H9 (cell line): ENCODE data around the gene WFIKKN2. TPM values are rescaled to one million over a fixed set of nuclear protein-coding genes. Genes with fewer than 3 reads are reported as not detected.

ENCODE experiments used
- DNase-seq: peaks from one replicate; pipeline ENCODE4 v3.0.0-alpha.2; 2017
- H2AFZ ChIP-seq: one replicate; pipeline ENCODE4 v1.6.1; 2013; ENCODE audit warnings: mild to moderate bottlenecking, low read length, control low read depth, moderate library complexity
- H2AK5ac ChIP-seq: 2 replicates; pipeline ENCODE4 v1.6.1; 2013; ENCODE audit warnings: low read length, control low read depth, mixed read lengths; ENCODE audit not compliant: insufficient read length
- H2BK120ac ChIP-seq: one replicate; pipeline ENCODE4 v1.6.1; 2013; ENCODE audit warnings: low read depth, mild to moderate bottlenecking, low read length, control low read depth, inconsistent platforms; ENCODE audit not compliant: poor library complexity, severe bottlenecking
- H2BK12ac ChIP-seq: 2 replicates; pipeline ENCODE4 v1.6.1; 2013; ENCODE audit warnings: low read length, control low read depth, mixed read lengths, low read depth; ENCODE audit not compliant: insufficient read length
- H2BK15ac ChIP-seq: 2 replicates; pipeline ENCODE4 v1.6.1; 2013; ENCODE audit warnings: low read depth, low read length, control low read depth
- H2BK20ac ChIP-seq: one replicate; pipeline ENCODE4 v1.6.1; 2013; ENCODE audit warnings: low read depth, mild to moderate bottlenecking, low read length, control low read depth, inconsistent platforms; ENCODE audit not compliant: poor library complexity, severe bottlenecking
- H2BK5ac ChIP-seq: 2 replicates; pipeline ENCODE4 v1.6.1; 2013; ENCODE audit warnings: low read length, control low read depth, mixed read lengths; ENCODE audit not compliant: insufficient read length
- H3K14ac ChIP-seq: 2 replicates; pipeline ENCODE4 v1.6.1; 2013; ENCODE audit warnings: low read length, control low read depth; ENCODE audit not compliant: insufficient read depth
- H3K18ac ChIP-seq: 2 replicates; pipeline ENCODE4 v1.6.1; 2013; ENCODE audit warnings: low read depth, mild to moderate bottlenecking, mixed read lengths, low read length, control low read depth; ENCODE audit not compliant: insufficient read length
- H3K23ac ChIP-seq: 2 replicates; pipeline ENCODE4 v1.6.1; 2013; ENCODE audit warnings: low read length, control low read depth, mixed read lengths, low read depth; ENCODE audit not compliant: insufficient read length
- H3K23me2 ChIP-seq: 2 replicates; pipeline ENCODE4 v1.6.1; 2013; ENCODE audit warnings: low read depth, mild to moderate bottlenecking, mixed read lengths, low read length, control low read depth; ENCODE audit not compliant: insufficient read length, poor library complexity, severe bottlenecking
- H3K27ac ChIP-seq: 2 replicates; pipeline ENCODE4 v1.5.1; 2013; ENCODE audit warnings: low read length, control low read depth, mixed read lengths, low read depth; ENCODE audit not compliant: insufficient read length
- H3K27me3 ChIP-seq: 2 replicates; pipeline ENCODE4 v1.6.1; 2013; ENCODE audit warnings: low read length, control low read depth, inconsistent platforms; ENCODE audit not compliant: insufficient read depth
- H3K4ac ChIP-seq: 2 replicates; pipeline ENCODE4 v1.6.1; 2013; ENCODE audit warnings: low read depth, mild to moderate bottlenecking, control low read depth, inconsistent platforms, low read length, moderate library complexity
- H3K4me1 ChIP-seq: 2 replicates; pipeline ENCODE4 v1.6.1; 2013; ENCODE audit warnings: low read length, control low read depth, inconsistent platforms; ENCODE audit not compliant: insufficient read depth
- H3K4me2 ChIP-seq: 2 replicates; pipeline ENCODE4 v1.6.1; 2013; ENCODE audit warnings: low read length, control low read depth, mixed read lengths; ENCODE audit not compliant: insufficient read length, insufficient read depth
- H3K56ac ChIP-seq: 2 replicates; pipeline ENCODE4 v1.6.1; 2013; ENCODE audit warnings: low read depth, mild to moderate bottlenecking, mixed read lengths, low read length, control low read depth; ENCODE audit not compliant: insufficient read length
- H3K79me1 ChIP-seq: 2 replicates; pipeline ENCODE4 v1.6.1; 2013; ENCODE audit warnings: low read depth, mild to moderate bottlenecking, moderate library complexity, low read length, control low read depth, inconsistent platforms; ENCODE audit not compliant: insufficient read depth, poor library complexity, severe bottlenecking
- H3K79me2 ChIP-seq: 2 replicates; pipeline ENCODE4 v1.6.1; 2013; ENCODE audit warnings: low read length, control low read depth, inconsistent platforms; ENCODE audit not compliant: insufficient read depth
- H3K9ac ChIP-seq: 2 replicates; pipeline ENCODE4 v1.6.1; 2013; ENCODE audit warnings: low read length, control low read depth, mixed read lengths; ENCODE audit not compliant: insufficient read length; ENCODE audit errors: extremely low read depth
- H3K9me3 ChIP-seq: one replicate; pipeline ENCODE4 v1.6.1; 2013; ENCODE audit warnings: low read depth, low read length, inconsistent platforms; ENCODE audit not compliant: control insufficient read depth
- H3T11ph ChIP-seq: one replicate; pipeline ENCODE4 v1.6.1; 2013; ENCODE audit warnings: mild to moderate bottlenecking, low read length, control low read depth, inconsistent platforms
- H4K20me1 ChIP-seq: one replicate; pipeline ENCODE4 v1.6.1; 2013; ENCODE audit not compliant: control insufficient read depth, insufficient read length, insufficient read depth
- H4K5ac ChIP-seq: 2 replicates; pipeline ENCODE4 v1.6.1; 2013; ENCODE audit warnings: low read depth, mild to moderate bottlenecking, mixed read lengths, low read length, control low read depth; ENCODE audit not compliant: insufficient read length
- H4K8ac ChIP-seq: replicated peaks from 2 replicates; pipeline ENCODE4 v1.6.1; 2013; ENCODE audit warnings: low read length, control low read depth, mixed read lengths, low read depth; ENCODE audit not compliant: insufficient read length
- H4K91ac ChIP-seq: 2 replicates; pipeline ENCODE4 v1.6.1; 2013; ENCODE audit warnings: low read depth, mild to moderate bottlenecking, moderate library complexity, mixed read lengths, low read length, control low read depth; ENCODE audit not compliant: insufficient read length
- H3K27ac Mint-ChIP-seq, 3 experiments: 2 replicates in 2 of 3; 3 replicates in 1 of 3; pipeline ENCODE4 v1.8.0; 2020 to 2021; ENCODE audit warnings: mixed read lengths in 3 of 3, mild to moderate bottlenecking in 1 of 3, moderate library complexity in 1 of 3
- H3K27me3 Mint-ChIP-seq: 2 replicates; pipeline ENCODE4 v1.8.0; 2021; ENCODE audit warnings: low read depth, mild to moderate bottlenecking, moderate library complexity, mixed read lengths
- H3K36me3 Mint-ChIP-seq, 3 experiments: 2 replicates in 2 of 3; 3 replicates in 1 of 3; pipeline ENCODE4 v1.8.0; 2020 to 2021; ENCODE audit warnings: low read depth in 3 of 3, mixed read lengths in 3 of 3; ENCODE audit not compliant: insufficient read depth in 1 of 3
- H3K4me1 Mint-ChIP-seq, 2 experiments: 2 replicates each; pipeline ENCODE4 v1.8.0; 2020; ENCODE audit warnings: mixed read lengths in 2 of 2
- H3K4me3 Mint-ChIP-seq, 2 experiments: 2 replicates in 1 of 2; 3 replicates in 1 of 2; pipeline ENCODE4 v1.8.0; 2020 to 2021; ENCODE audit warnings: mild to moderate bottlenecking in 2 of 2, mixed read lengths in 2 of 2, moderate library complexity in 1 of 2
- H3K9me3 Mint-ChIP-seq, 2 experiments: 2 replicates in 1 of 2; 3 replicates in 1 of 2; pipeline ENCODE4 v1.8.0; 2020; ENCODE audit warnings: mild to moderate bottlenecking in 2 of 2, mixed read lengths in 2 of 2, moderate library complexity in 1 of 2
- WGBS: extraction: QIAGEN DNeasy Blood & Tissue Kit; methylation state at CpG from one replicate; pipeline ENCODE4 v1.1.7; 2013; ENCODE audit warnings: missing lambda C conversion rate, low lambda C conversion rate, mixed read lengths; ENCODE audit not compliant: insufficient read length; ENCODE audit errors: extremely low coverage; 5-methylcytosine and 5-hydroxymethylcytosine counted together
- total RNA-seq: library from RNA; stranded (reverse); gene quantifications from 2 replicates; pipeline ENCODE4 v1.2.1, GENCODE V29; 2021
- TF ChIP-seq, protein P1 (sequence below): fragments of 200-600 bp; sonication (generic); conservative IDR thresholded peaks from 3 replicates; pipeline ENCODE4 v1.8.0; 2021; ENCODE audit warnings: antibody characterized with exemption, mild to moderate bottlenecking

The WFIKKN2 gene
- total RNA-seq, 1 experiment from 2014 or later, result 1.1 TPM

DNA sequence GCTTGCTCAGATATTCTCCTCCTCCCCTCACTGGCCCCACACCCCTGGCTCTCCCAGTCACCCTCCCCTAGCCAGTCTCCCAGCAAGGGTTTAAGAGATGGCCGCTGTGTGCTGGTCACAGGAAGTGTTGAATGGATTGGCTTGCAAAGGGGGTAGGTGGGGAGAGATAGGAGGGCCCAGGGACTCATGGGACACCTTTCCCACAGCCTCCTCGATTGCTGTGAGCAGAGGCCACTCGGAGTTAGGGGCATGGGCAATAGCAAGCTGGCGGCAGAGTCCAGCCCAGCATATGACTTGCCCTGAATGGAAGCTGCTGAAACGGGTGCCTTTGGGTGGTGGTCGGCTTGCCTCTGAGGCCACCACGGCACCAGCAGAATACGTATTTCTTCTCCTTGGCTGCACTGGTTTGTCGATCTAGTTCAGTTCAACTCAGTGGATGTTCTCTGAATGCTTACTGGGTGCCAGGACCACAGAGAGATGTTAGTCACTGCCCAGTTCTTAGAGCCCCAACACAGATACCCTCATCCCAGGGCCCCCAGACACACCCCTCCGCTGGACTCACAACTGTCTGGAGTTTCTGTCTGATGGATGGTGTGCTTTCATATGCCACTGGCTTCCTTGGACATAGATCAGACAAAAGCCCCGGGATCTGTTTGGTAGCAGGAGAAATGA is 6.0 kb downstream of the WFIKKN2 start:
- no peaks in the 10 kb centered on the region for H3K9me3 Mint-ChIP-seq
- no peak overlapping the region for H3K56ac ChIP-seq
- H4K8ac ChIP-seq, result no peak overlapping the region
- no peak overlapping the region for H2AK5ac ChIP-seq
- no peak overlapping the region for H2BK12ac ChIP-seq
- H3K27ac Mint-ChIP-seq, result peak overlapping the region in 2 of 3 experiments; percentile 24 to 51; a peak in 2 of 7 replicates
- no peaks in the 10 kb centered on the region for H4K20me1 ChIP-seq
- H2BK20ac ChIP-seq, result no peak overlapping the region
- no peak overlapping the region for H3K23ac ChIP-seq
- H3K4me1 Mint-ChIP-seq, result peaks cover 30 to 37% of the 10 kb centered on the region in 2 experiments
- H3T11ph ChIP-seq, result no peak overlapping the region
- no peak overlapping the region for H2BK5ac ChIP-seq
- H3K27me3 ChIP-seq, result no peaks in the 10 kb centered on the region
- no peaks in the 10 kb centered on the region for H3K79me2 ChIP-seq
- H3K79me1 ChIP-seq, result no peaks in the 10 kb centered on the region
- H3K4me3 Mint-ChIP-seq, result no peak overlapping the region; a peak in 1 of 5 replicates
- no peak overlapping the region for H3K27ac ChIP-seq
- no peak overlapping the region for H4K5ac ChIP-seq
- no peaks in the 10 kb centered on the region for H3K27me3 Mint-ChIP-seq
- H3K4me1 ChIP-seq, result no peaks in the 10 kb centered on the region
- H3K9me3 ChIP-seq, result no peaks in the 10 kb centered on the region
- no peak overlapping the region for H2BK120ac ChIP-seq
- no peaks in the 10 kb centered on the region for H3K23me2 ChIP-seq
- H3K4ac ChIP-seq, result no peak overlapping the region
- no peak overlapping the region for H3K9ac ChIP-seq
- H3K18ac ChIP-seq, result no peak overlapping the region
- peak; percentile 28 for DNase-seq
- H3K14ac ChIP-seq, result no peak overlapping the region
- no CpG with 5 or more reads among the region's 11 CpGs for WGBS
- no peak overlapping the region for H2BK15ac ChIP-seq
- H4K91ac ChIP-seq, result no peak overlapping the region
- no peak overlapping the region for H2AFZ ChIP-seq
- no peaks in the 10 kb centered on the region for H3K36me3 Mint-ChIP-seq
- no peak overlapping the region for H3K4me2 ChIP-seq
- TF ChIP-seq, protein P1, sequence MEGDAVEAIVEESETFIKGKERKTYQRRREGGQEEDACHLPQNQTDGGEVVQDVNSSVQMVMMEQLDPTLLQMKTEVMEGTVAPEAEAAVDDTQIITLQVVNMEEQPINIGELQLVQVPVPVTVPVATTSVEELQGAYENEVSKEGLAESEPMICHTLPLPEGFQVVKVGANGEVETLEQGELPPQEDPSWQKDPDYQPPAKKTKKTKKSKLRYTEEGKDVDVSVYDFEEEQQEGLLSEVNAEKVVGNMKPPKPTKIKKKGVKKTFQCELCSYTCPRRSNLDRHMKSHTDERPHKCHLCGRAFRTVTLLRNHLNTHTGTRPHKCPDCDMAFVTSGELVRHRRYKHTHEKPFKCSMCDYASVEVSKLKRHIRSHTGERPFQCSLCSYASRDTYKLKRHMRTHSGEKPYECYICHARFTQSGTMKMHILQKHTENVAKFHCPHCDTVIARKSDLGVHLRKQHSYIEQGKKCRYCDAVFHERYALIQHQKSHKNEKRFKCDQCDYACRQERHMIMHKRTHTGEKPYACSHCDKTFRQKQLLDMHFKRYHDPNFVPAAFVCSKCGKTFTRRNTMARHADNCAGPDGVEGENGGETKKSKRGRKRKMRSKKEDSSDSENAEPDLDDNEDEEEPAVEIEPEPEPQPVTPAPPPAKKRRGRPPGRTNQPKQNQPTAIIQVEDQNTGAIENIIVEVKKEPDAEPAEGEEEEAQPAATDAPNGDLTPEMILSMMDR, result no peak
